Inflammatory macrophage treated with lipopolysaccharide for 4 hours (primary cell): ENCODE results near the gene HS3ST5.
"Not testable (repeated sequence)": the region's sequence is repeated elsewhere in the genome, so short reads cannot be mapped to it uniquely, and the experiment has no call there.

Experiments
- DNase-seq: peaks from one replicate; pipeline ENCODE4 v3.0.0-alpha.2; 2020

Gene HS3ST5

GRCh38 chr6:114039841-114040240, 303.0 kb downstream of the HS3ST5 start:
- DNase-seq = peak; percentile 4

- DNase-seq = no peak
These were observed 309.2 kb downstream of the HS3ST5 start for GRCh38 chr6:114033606-114034005.

DNA sequence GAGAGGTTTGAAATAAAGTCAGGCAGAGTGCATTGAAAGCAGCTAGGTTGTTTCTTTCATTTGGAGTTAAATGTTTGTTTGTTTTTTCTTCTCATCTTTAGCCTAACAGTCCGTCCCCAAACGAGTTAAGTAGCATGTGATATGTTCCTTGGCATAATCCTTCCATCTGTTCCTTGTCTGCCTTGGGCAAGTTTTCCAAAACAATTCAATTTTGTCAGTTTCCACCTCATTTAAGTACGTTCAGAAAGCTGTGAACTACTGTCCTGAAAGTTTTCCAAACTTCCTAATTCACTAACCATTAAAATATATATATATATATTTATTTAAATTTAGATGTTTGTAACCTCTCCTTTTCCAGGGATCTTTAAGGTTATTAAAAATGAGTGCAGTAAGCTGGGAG, 310.1 kb downstream of the HS3ST5 start:
- DNase-seq = no peak

- no peak for DNase-seq
These were observed 312.1 kb downstream of the HS3ST5 start for GRCh38 chr6:114030767-114031166.

- DNase-seq = no peak
These were observed 318.1 kb downstream of the HS3ST5 start for GRCh38 chr6:114024746-114025145.

DNA sequence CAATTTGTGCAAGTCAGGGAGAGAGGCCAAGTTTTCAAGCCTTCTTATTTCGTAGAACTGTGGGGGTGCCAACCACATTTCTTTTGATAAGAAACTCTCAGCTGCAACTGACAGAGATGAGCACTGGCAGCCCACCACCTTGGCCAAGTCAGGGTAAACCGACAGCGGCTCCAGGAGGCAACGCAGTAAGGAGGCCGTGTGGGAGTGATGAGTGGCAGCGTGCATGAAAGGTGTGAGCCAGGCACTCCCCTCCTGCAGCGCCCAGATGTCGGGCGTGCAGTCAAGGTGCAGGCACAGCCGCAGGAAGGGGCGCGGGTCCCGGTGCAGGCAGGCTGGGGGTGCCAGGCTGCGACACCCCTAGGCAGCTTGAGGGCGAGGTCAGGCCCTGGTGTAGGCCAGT, 322.6 kb downstream of the HS3ST5 start:
- no peak for DNase-seq

DNA sequence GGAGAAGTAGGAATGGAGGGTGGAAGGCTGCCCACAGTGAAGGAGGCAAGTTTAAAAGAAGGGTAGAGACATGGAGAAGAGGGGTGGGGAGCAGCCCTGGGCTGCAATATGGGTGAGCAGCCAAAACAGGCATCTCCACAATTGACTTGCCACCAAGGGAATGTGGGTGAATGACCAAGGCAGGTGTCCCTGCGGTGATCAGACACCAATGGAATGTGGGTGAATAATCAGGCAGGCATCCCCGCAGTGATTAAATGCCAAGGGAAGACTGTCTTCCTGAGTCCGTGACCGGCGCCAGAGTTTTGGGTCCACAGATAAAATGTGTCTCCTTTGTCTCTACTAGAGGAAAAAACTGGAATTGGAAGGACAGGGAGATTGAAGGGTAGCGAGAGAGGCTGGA, 325.7 kb downstream of the HS3ST5 start:
- DNase-seq = not testable (repeated sequence)

- DNase-seq = not testable (repeated sequence)
These were observed 328.7 kb downstream of the HS3ST5 start for GRCh38 chr6:114014106-114014505.

GRCh38 chr6:114011486-114011885, 331.3 kb downstream of the HS3ST5 start:
- DNase-seq = not testable (repeated sequence)

- no peak for DNase-seq
These were observed 332.3 kb downstream of the HS3ST5 start for GRCh38 chr6:114010540-114010939.

DNA sequence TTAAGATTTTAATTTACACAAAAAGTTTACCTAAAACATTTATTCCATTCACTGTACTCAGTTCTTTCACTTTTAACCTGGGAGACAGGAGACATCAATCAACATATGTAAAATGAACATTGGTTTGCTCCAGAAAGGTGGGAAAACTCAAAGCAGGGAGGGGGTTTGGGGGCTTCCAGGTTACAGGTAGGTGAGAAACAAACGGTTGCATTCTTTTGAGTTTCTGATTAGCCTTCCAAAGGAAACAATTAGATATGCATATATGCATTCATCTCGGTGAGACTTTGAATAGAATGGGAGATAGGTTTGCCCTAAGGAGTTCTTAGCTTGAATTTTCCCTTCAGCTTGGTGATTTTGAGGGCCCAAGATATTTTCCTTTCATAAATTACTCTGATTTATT, 333.6 kb downstream of the HS3ST5 start:
- DNase-seq = no peak

DNA sequence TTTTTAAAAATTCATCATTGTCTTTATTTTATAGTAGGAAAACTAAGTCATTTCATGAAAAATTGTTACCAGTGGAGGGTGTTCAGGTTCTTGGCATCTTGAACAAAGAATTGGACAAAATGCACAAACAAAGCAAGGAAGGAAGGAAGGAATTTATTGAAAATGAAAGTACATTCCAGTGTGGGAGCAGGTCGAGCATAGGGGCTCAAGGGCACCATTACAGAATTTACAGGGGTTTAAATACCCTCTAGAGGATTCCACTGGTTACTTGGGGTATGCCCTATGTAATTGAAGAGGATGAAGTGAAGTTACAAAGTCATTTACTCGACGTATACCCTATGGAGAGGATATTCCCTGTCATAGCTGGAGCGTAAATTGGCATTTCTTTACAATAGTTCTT, 334.5 kb downstream of the HS3ST5 start:
- DNase-seq = no peak

DNA sequence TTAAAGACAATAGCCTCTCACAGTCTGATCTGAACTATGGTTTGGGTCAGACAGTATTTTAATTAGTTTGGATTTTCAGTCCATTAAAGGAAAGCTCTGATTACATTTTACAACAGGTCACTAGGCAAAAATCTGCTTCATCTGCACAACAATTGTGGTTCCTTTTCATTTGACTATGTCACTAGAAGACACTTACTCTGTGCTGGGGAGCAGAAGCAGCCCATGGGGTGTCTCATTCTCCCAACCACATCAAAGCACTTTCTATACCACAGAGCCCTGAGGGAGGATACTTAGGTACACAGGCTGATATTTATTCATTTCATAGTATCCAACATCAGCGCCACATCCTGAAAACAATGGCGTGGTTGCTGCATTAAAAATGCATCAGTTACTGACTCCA, 335.3 kb downstream of the HS3ST5 start:
- DNase-seq = no peak
